H1 (cell line): ENCODE data around the gene ABCD1. TPM values are rescaled to one million over a fixed set of nuclear protein-coding genes. Genes with fewer than 3 reads are reported as not detected.

Experiments
- CTCF ChIA-PET: fragments of 300-600 bp; sonication (Branson Sonifier 250); formaldehyde crosslinking; loops from one replicate; lab custom pipeline; 2021; ENCODE audit not compliant: partially characterized antibody; lab: Charles Lee
- POLR2A ChIA-PET: fragments of 300-600 bp; sonication (Branson Sonifier 250); formaldehyde crosslinking; loops from one replicate; lab custom pipeline; 2021; ENCODE audit warnings: inconsistent platforms; ENCODE audit not compliant: partially characterized antibody; lab: Charles Lee
- DNase-seq, 2 experiments: peaks; one replicate each; pipeline versions ENCODE4 v3.0.0 to v3.0.0-alpha.2; 2010 to 2022; ENCODE audit warnings: low spot score in 2 of 2, low read depth in 1 of 2, mixed read lengths in 1 of 2
- FAIRE-seq: peaks from 2 replicates; lab custom pipeline; 2011; peaks lifted over from hg19 to GRCh38; lab: Jason Lieb, UNC
- H2AFZ ChIP-seq: 2 replicates; pipeline ENCODE4 v1.8.1; 2012; ENCODE audit warnings: low read length, inconsistent platforms
- H2AK5ac ChIP-seq: 2 replicates; pipeline ENCODE4 v1.6.1; 2013; ENCODE audit warnings: low read depth, low read length
- H2BK120ac ChIP-seq: replicated peaks from 2 replicates; pipeline ENCODE3; 2013; ENCODE audit warnings: low read depth, low read length, inconsistent platforms
- H2BK12ac ChIP-seq: 2 replicates; pipeline ENCODE4 v1.6.1; 2013; ENCODE audit warnings: low read depth, low read length
- H2BK15ac ChIP-seq: 2 replicates; pipeline ENCODE4 v1.6.1; 2013; ENCODE audit warnings: low read length
- H2BK20ac ChIP-seq: 2 replicates; pipeline ENCODE4 v1.6.1; 2013; ENCODE audit warnings: low read length
- H2BK5ac ChIP-seq: 2 replicates; pipeline ENCODE4 v1.6.1; 2013; ENCODE audit warnings: low read depth, low read length
- H3K14ac ChIP-seq: 2 replicates; pipeline ENCODE4 v1.6.1; 2013; ENCODE audit warnings: inconsistent platforms; ENCODE audit not compliant: insufficient read length
- H3K18ac ChIP-seq: 2 replicates; pipeline ENCODE4 v1.6.1; 2013; ENCODE audit warnings: low read length; ENCODE audit errors: extremely low read depth
- H3K23ac ChIP-seq: 2 replicates; pipeline ENCODE4 v1.6.1; 2013; ENCODE audit warnings: inconsistent platforms; ENCODE audit not compliant: insufficient read length
- H3K23me2 ChIP-seq: 2 replicates; pipeline ENCODE4 v1.6.1; 2013; ENCODE audit warnings: low read depth, low read length
- H3K27ac ChIP-seq: 2 replicates; pipeline ENCODE4 v1.6.1; 2011; ENCODE audit warnings: low read depth, low read length, inconsistent platforms
- H3K27me3 ChIP-seq, 4 experiments: replicated peaks in 1 of 4; 1 replicate in 1 of 4; 2 replicates in 3 of 4; pipeline versions ENCODE4 v1.6.1 to v1.8.1; 2011 to 2013; ENCODE audit warnings: low read length in 3 of 4, mild to moderate bottlenecking in 3 of 4, inconsistent platforms in 2 of 4, mixed read lengths in 2 of 4, moderate library complexity in 1 of 4; ENCODE audit not compliant: control insufficient read depth in 3 of 4, insufficient read depth in 3 of 4; ENCODE audit errors: extremely low read depth in 1 of 4
- H3K36me3 ChIP-seq, 4 experiments: 2 replicates each; pipeline versions ENCODE4 v1.6.1 to v1.8.1; 2011 to 2013; ENCODE audit warnings: mild to moderate bottlenecking in 4 of 4, low read length in 3 of 4, moderate library complexity in 2 of 4, control low read depth in 1 of 4, inconsistent platforms in 1 of 4; ENCODE audit not compliant: insufficient read depth in 4 of 4, control insufficient read depth in 2 of 4
- H3K4ac ChIP-seq: replicated peaks from 2 replicates; pipeline ENCODE3; 2013; ENCODE audit warnings: low read length, low read depth, mixed read lengths, inconsistent platforms; ENCODE audit not compliant: insufficient read length
- H3K4me1 ChIP-seq, 4 experiments: replicated peaks in 1 of 4; 1 replicate in 1 of 4; 2 replicates in 3 of 4; pipeline versions ENCODE4 v1.6.1 to v1.8.1; 2011 to 2013; ENCODE audit warnings: low read length in 3 of 4, inconsistent platforms in 2 of 4, mixed read lengths in 1 of 4; ENCODE audit not compliant: insufficient read depth in 4 of 4, control insufficient read depth in 3 of 4
- H3K4me2 ChIP-seq, 2 experiments: 2 replicates each; pipeline versions ENCODE4 v1.6.1 to v1.8.1; 2011 to 2013; ENCODE audit warnings: low read depth in 2 of 2, low read length in 2 of 2, control low read depth in 1 of 2, inconsistent platforms in 1 of 2, mild to moderate bottlenecking in 1 of 2; ENCODE audit not compliant: insufficient read depth in 1 of 2
- H3K4me3 ChIP-seq, 4 experiments: fragments of 200-600, 300-600 bp in 1 of 4; sonication (generic), shearing (Covaris generic), sonication (Bioruptor Twin) in 1 of 4; 2 replicates each; pipeline versions ENCODE4 v1.5.1 to v1.8.1; 2011 to 2016; ENCODE audit warnings: low read length in 4 of 4, low read depth in 3 of 4, control low read depth in 2 of 4, inconsistent platforms in 2 of 4, mild to moderate bottlenecking in 2 of 4, mixed read lengths in 1 of 4, moderate library complexity in 1 of 4; ENCODE audit not compliant: insufficient read depth in 2 of 4; ENCODE audit errors: extremely low read depth in 1 of 4
- H3K56ac ChIP-seq: replicated peaks from 2 replicates; pipeline ENCODE3; 2013; ENCODE audit warnings: low read depth, mild to moderate bottlenecking, mixed read lengths, low read length, inconsistent platforms; ENCODE audit not compliant: insufficient read length
- H3K79me1 ChIP-seq: 2 replicates; pipeline ENCODE4 v1.6.1; 2013; ENCODE audit warnings: low read depth, low read length, control low read depth
- H3K79me2 ChIP-seq, 2 experiments: 2 replicates each; pipeline versions ENCODE4 v1.6.1 to v1.8.1; 2012 to 2013; ENCODE audit warnings: low read length in 2 of 2, mild to moderate bottlenecking in 2 of 2, inconsistent platforms in 1 of 2; ENCODE audit not compliant: insufficient read depth in 2 of 2, control insufficient read depth in 1 of 2
- H3K9ac ChIP-seq, 4 experiments: replicated peaks in 1 of 4; 1 replicate in 1 of 4; 2 replicates in 3 of 4; pipeline versions ENCODE4 v1.6.1 to v1.8.1; 2011 to 2013; ENCODE audit warnings: low read depth in 3 of 4, low read length in 3 of 4, control low read depth in 2 of 4, mild to moderate bottlenecking in 2 of 4, moderate library complexity in 2 of 4, inconsistent platforms in 1 of 4; ENCODE audit errors: extremely low read depth in 1 of 4
- H3K9me3 ChIP-seq, 2 experiments: 2 replicates each; pipeline versions ENCODE4 v1.6.1 to v1.8.1; 2012 to 2013; ENCODE audit warnings: mild to moderate bottlenecking in 2 of 2, moderate library complexity in 2 of 2, control low read depth in 1 of 2, inconsistent platforms in 1 of 2, low read depth in 1 of 2, low read length in 1 of 2, mixed read lengths in 1 of 2; ENCODE audit not compliant: insufficient read depth in 2 of 2
- H4K20me1 ChIP-seq, 2 experiments: replicated peaks in 1 of 2; 2 replicates each; pipeline versions ENCODE3 to v1.8.1; 2011 to 2013; ENCODE audit warnings: inconsistent platforms in 2 of 2, low read length in 2 of 2, mild to moderate bottlenecking in 1 of 2; ENCODE audit not compliant: insufficient read depth in 2 of 2, control insufficient read depth in 1 of 2
- H4K5ac ChIP-seq: 2 replicates; pipeline ENCODE4 v1.6.1; 2013; ENCODE audit warnings: low read length, low read depth, mixed read lengths, inconsistent platforms; ENCODE audit not compliant: insufficient read length
- H4K8ac ChIP-seq: 2 replicates; pipeline ENCODE4 v1.8.0; 2013; ENCODE audit warnings: mild to moderate bottlenecking, moderate library complexity, low read length, inconsistent platforms; ENCODE audit not compliant: insufficient read depth; ENCODE audit errors: extremely low read depth
- H4K91ac ChIP-seq: replicated peaks from 2 replicates; pipeline ENCODE3; 2013; ENCODE audit warnings: low read length, mixed read lengths, inconsistent platforms; ENCODE audit not compliant: insufficient read length
- CBX5 ChIP-seq: fragments of 300-800, 300-1000 bp; sonication (generic); IDR thresholded peaks from 2 replicates; pipeline ENCODE4 v1.7.1; 2016; ENCODE audit warnings: antibody characterized with exemption, low read length, low read depth
- CHD2 ChIP-seq: IDR thresholded peaks from 2 replicates; pipeline ENCODE4 v1.6.1; 2012; ENCODE audit warnings: low read length, improper control_type of control experiment
- KDM1A ChIP-seq: fragments of 200-600, 300-600 bp; sonication (generic); IDR thresholded peaks from 2 replicates; pipeline ENCODE4 v1.7.1; 2016; ENCODE audit warnings: mild to moderate bottlenecking, low read length, borderline replicate concordance
- NRF1 ChIP-seq: IDR thresholded peaks from 2 replicates; pipeline ENCODE4 v1.6.1; 2011; ENCODE audit warnings: mild to moderate bottlenecking, low read depth, low read length, improper control_type of control experiment
- PHF8 ChIP-seq: fragments of 200-600 bp; sonication (generic); conservative IDR thresholded peaks from 2 replicates; pipeline ENCODE4 v1.7.1; 2012; ENCODE audit warnings: low read depth, mild to moderate bottlenecking, inconsistent platforms, low read length, moderate library complexity
- POLR2A ChIP-seq, 2 experiments: IDR thresholded peaks; 1 replicate in 1 of 2; 2 replicates in 1 of 2; pipeline ENCODE4 v1.6.1; 2011; ENCODE audit warnings: low read depth in 2 of 2, low read length in 2 of 2, mild to moderate bottlenecking in 2 of 2; ENCODE audit errors: control extremely low read depth in 1 of 2
- POLR2AphosphoS5 ChIP-seq: IDR thresholded peaks from 2 replicates; pipeline ENCODE4 v1.6.1; 2011; ENCODE audit warnings: low read depth, low read length
- POU5F1 ChIP-seq: IDR thresholded peaks from 2 replicates; pipeline ENCODE4 v1.6.1; 2011; ENCODE audit warnings: low read depth, mild to moderate bottlenecking, low read length, moderate library complexity
- WGBS, 2 experiments: shearing (Covaris generic) in 1 of 2; methylation state at CpG; one replicate each; pipeline versions ENCODE4 v1.1.6 to v1.1.7; 2013 to 2015; ENCODE audit warnings: low lambda C conversion rate in 2 of 2, mixed read lengths in 2 of 2, inconsistent platforms in 1 of 2, low coverage in 1 of 2, missing lambda C conversion rate in 1 of 2; ENCODE audit not compliant: insufficient replicate concordance in 2 of 2, insufficient coverage in 1 of 2, insufficient read length in 1 of 2; ENCODE audit errors: extremely low coverage in 1 of 2, missing lambda C conversion rate in 1 of 2; 5-methylcytosine and 5-hydroxymethylcytosine counted together
- polyA plus RNA-seq, 7 experiments: library from polyadenylated mRNA; depleted of rRNA in 3 of 7; stranded (reverse) in 5 of 7; unstranded in 2 of 7; fragments of >200 nt in 5 of 7; fragments of 200-250 nt in 2 of 7; gene quantifications; 1 replicate in 5 of 7; 2 replicates in 1 of 7; 4 replicates in 1 of 7; pipeline versions ENCODE4 v1.2.1 to v1.2.3, GENCODE V29; 2011 to 2013; ENCODE audit warnings: missing spikeins in 2 of 7, mixed read lengths in 2 of 7
- total RNA-seq: library from RNA; stranded (reverse); fragmentation: NEBNext Ultra II Directional; extraction: Animal tissue kit (Norgen Biotek cat#: 25700); gene quantifications from 2 replicates; pipeline ENCODE4 v1.2.1, GENCODE V29; 2021

The ABCD1 gene
- total and polyA plus RNA-seq, 2 of the 8 experiments (the other 6 are each of a cell fraction or from before 2014, with no cell fraction given) = 3.1 to 6.6 TPM

GRCh38 chrX:153762626-153763173 lies 38.0 kb downstream of the ABCD1 start:
- H2BK20ac ChIP-seq = no peak overlapping the region
- 87% methylated on average over 9 of the region's 14 CpGs; no CpG with 5 or more reads in 1 of the 2 experiments for WGBS, 2 experiments
- H3K4me3 ChIP-seq = no peak overlapping the region
- H3K18ac ChIP-seq = no peak overlapping the region
- H3K4me1 ChIP-seq = peaks cover 0 to 8% (median 4%) of the 10 kb centered on the region in 4 experiments; a peak in 5 of 7 replicates
- H3K4me2 ChIP-seq = no peak overlapping the region
- no peak overlapping the region for H2BK15ac ChIP-seq
- no peaks in the 10 kb centered on the region for H3K23me2 ChIP-seq
- H3K27me3 ChIP-seq = no peaks in the 10 kb centered on the region
- H4K8ac ChIP-seq = no peak overlapping the region
- no peak for DNase-seq
- H3K23ac ChIP-seq = no peak overlapping the region
- no peak overlapping the region for H4K91ac ChIP-seq
- H4K5ac ChIP-seq = no peak overlapping the region
- H2BK120ac ChIP-seq = no peak overlapping the region
- CTCF ChIA-PET = interaction anchor here (0.7 to 3.7 kb wide), 14 partner anchors 11 to 189 kb away, joined by 3 to 16 read pairs (median 4); partner anchors contain the start of genes L1CAM and SRPK3
- H2AK5ac ChIP-seq = no peak overlapping the region
- H3K79me1 ChIP-seq = no peaks in the 10 kb centered on the region
- no peak for FAIRE-seq
- no peak overlapping the region for H3K4ac ChIP-seq
- no peaks in the 10 kb centered on the region for H3K79me2 ChIP-seq
- H2BK12ac ChIP-seq = no peak overlapping the region
- H3K27ac ChIP-seq = no peak overlapping the region
- no peak overlapping the region for H2BK5ac ChIP-seq
- H3K56ac ChIP-seq = no peak overlapping the region
- H3K9me3 ChIP-seq = no peaks in the 10 kb centered on the region
- H2AFZ ChIP-seq = no peak overlapping the region
- H4K20me1 ChIP-seq = no peaks in the 10 kb centered on the region
- TF ChIP-seq KDM1A (no peak), POU5F1 (no peak), CBX5 (no peak), POLR2AphosphoS5 (no peak), PHF8 (no peak), POLR2A (IDR thresholded peaks at IDR 0.05; ENCODE audit: control extremely low read depth in 1 of 2, low read depth in 2 of 2, low read length in 2 of 2) (no peak), CHD2 (no peak), NRF1 (no peak)
- no peak overlapping the region for H3K14ac ChIP-seq
- H3K9ac ChIP-seq = no peak overlapping the region
- H3K36me3 ChIP-seq = no peaks in the 10 kb centered on the region
- POLR2A ChIA-PET = no interaction called here
